ENCODE data around the gene FBXO24. TPM values are rescaled to one million over a fixed set of nuclear protein-coding genes. Genes with fewer than 3 reads are reported as not detected.

Gene FBXO24
- total RNA-seq, 1 donor from 2014 or later, result 1.2 TPM

Small RNAs within 50 kb of the gene (small RNA-seq; reads per million reads assigned to genes)
- gene SAP25, result not detected

Other genes starting within 250 kb of the FBXO24 start
- gene PILRB, start 228.2 kb upstream of the FBXO24 start, total RNA-seq (ENCODE audit: low replicate concordance), result 19.3 and 43.6 TPM in 2 replicates
- 0.68 and 6.7 TPM in 2 replicates for gene PILRA, start 212.8 kb upstream of the FBXO24 start, total RNA-seq (ENCODE audit: low replicate concordance)
- 1.4 and 1.8 TPM in 2 replicates for gene ZCWPW1, start 157.6 kb upstream of the FBXO24 start, total RNA-seq (ENCODE audit: low replicate concordance)
- gene MEPCE, start 156.5 kb upstream of the FBXO24 start, total RNA-seq (ENCODE audit: low replicate concordance), result 16.4 and 42.6 TPM in 2 replicates
- gene PPP1R35, start 149.8 kb upstream of the FBXO24 start, total RNA-seq (ENCODE audit: low replicate concordance), result 7.3 and 33.0 TPM in 2 replicates
- gene SPACDR, start 122.1 kb upstream of the FBXO24 start, total RNA-seq (ENCODE audit: low replicate concordance), result 0.71 TPM in 1 of 2 replicates, not detected in the other
- 11.0 and 17.6 TPM in 2 replicates for gene TSC22D4, start 107.1 kb upstream of the FBXO24 start, total RNA-seq (ENCODE audit: low replicate concordance)
- gene NYAP1, start 102.4 kb upstream of the FBXO24 start, total RNA-seq (ENCODE audit: low replicate concordance), result 1.2 and 6.7 TPM in 2 replicates
- 1.2 and 5.6 TPM in 2 replicates for gene AGFG2, start 47.1 kb upstream of the FBXO24 start, total RNA-seq (ENCODE audit: low replicate concordance)
- 1.5 TPM in 1 of 2 replicates, not detected in the other for gene SAP25, start 12.4 kb upstream of the FBXO24 start, total RNA-seq (ENCODE audit: low replicate concordance)
- gene LRCH4, start 199 bp upstream of the FBXO24 start, total RNA-seq (ENCODE audit: low replicate concordance), result 4.5 and 55.9 TPM in 2 replicates
- gene PCOLCE, start 16.0 kb downstream of the FBXO24 start, total RNA-seq (ENCODE audit: low replicate concordance), result 6.6 and 8.5 TPM in 2 replicates
- gene MOSPD3, start 26.2 kb downstream of the FBXO24 start, total RNA-seq (ENCODE audit: low replicate concordance), result 3.0 and 11.5 TPM in 2 replicates
- gene TFR2, start 55.2 kb downstream of the FBXO24 start, total RNA-seq (ENCODE audit: low replicate concordance), result 0.34 and 1.9 TPM in 2 replicates
- not detected in 2 replicates for gene ACTL6B, start 70.1 kb downstream of the FBXO24 start, total RNA-seq (ENCODE audit: low replicate concordance)
- 54.3 and 110 TPM in 2 replicates for gene GNB2, start 87.4 kb downstream of the FBXO24 start, total RNA-seq (ENCODE audit: low replicate concordance)
- 24.2 and 64.5 TPM in 2 replicates for gene GIGYF1, start 107.9 kb downstream of the FBXO24 start, total RNA-seq (ENCODE audit: low replicate concordance)
- 19.4 and 55.1 TPM in 2 replicates for gene POP7, start 119.8 kb downstream of the FBXO24 start, total RNA-seq (ENCODE audit: low replicate concordance)
- 0.09 and 0.58 TPM in 2 replicates for gene EPO, start 134.1 kb downstream of the FBXO24 start, total RNA-seq (ENCODE audit: low replicate concordance)
- 0.03 TPM in 1 of 2 replicates, not detected in the other for gene ZAN, start 147.3 kb downstream of the FBXO24 start, total RNA-seq (ENCODE audit: low replicate concordance)
- gene EPHB4, start 241.2 kb downstream of the FBXO24 start, total RNA-seq (ENCODE audit: low replicate concordance), result 66.5 and 106 TPM in 2 replicates